ENCODE measurements around the gene FBXO39.
A peak's percentile ranks its signal among the peaks of the same experiment; 100 is the strongest.

The FBXO39 gene

GRCh38 chr17:6796017-6796886 is 20.2 kb downstream of the FBXO39 start:
- Histone ChIP-seq H3K9me3 (ENCODE audit: control insufficient read depth, insufficient read depth, low read depth, low read length) (no peaks in the 10 kb centered on the region), H3K4me3 (ENCODE audit: low read depth, low read length) (no peak overlapping the region), H3K4me1 (ENCODE audit: control insufficient read depth, insufficient read depth, low read length) (no peaks in the 10 kb centered on the region), H3K27ac (ENCODE audit: extremely low read depth, low read depth, low read length) (no peak overlapping the region), H3K36me3 (ENCODE audit: control insufficient read depth in 2 of 2, insufficient read depth in 1 of 2, low read length in 2 of 2) (no peaks in the 10 kb centered on the region)
- ChIA-PET POLR2A (no interaction called here), CTCF (interaction anchor here (0.6 to 1.4 kb wide), 2 partner anchors 57 to 1477 kb away, joined by 3 read pairs; no protein-coding TSS in a partner anchor)
- TF ChIP-seq ZNF292 (tag by site-specific recombination; IDR thresholded peaks at IDR 0.05; ENCODE audit: borderline replicate concordance, low read depth) (no peak), ZNF423 (tag by site-specific recombination; IDR thresholded peaks at IDR 0.05) (no peak), SP7 (tag by site-specific recombination; IDR thresholded peaks at IDR 0.05) (no peak), ZNF16 (tag by site-specific recombination; IDR thresholded peaks at IDR 0.05; ENCODE audit: low read depth) (no peak), ZNF48 (tag by site-specific recombination; IDR thresholded peaks at IDR 0.05) (no peak), ZNF488 (tag by site-specific recombination; IDR thresholded peaks at IDR 0.05) (no peak), PBX3 (CRISPR knock-in tag; IDR thresholded peaks at IDR 0.05) (no peak), ZNF76 (tag by site-specific recombination; IDR thresholded peaks at IDR 0.05; ENCODE audit: borderline replicate concordance, low read depth) (no peak), ZNF335 (tag by site-specific recombination; conservative IDR thresholded peaks at IDR 0.05) (no peak), ZNF274 (IDR thresholded peaks at IDR 0.05; ENCODE audit: low read length) (no peak), ZNF274 (tag by site-specific recombination; IDR thresholded peaks at IDR 0.05; ENCODE audit: borderline replicate concordance) (no peak)

- Histone ChIP-seq H3K4me1 (ENCODE audit: control insufficient read depth, insufficient read depth, low read length) (no peaks in the 10 kb centered on the region), H3K27ac (ENCODE audit: extremely low read depth, low read depth, low read length) (no peak overlapping the region), H3K36me3 (ENCODE audit: control insufficient read depth in 2 of 2, insufficient read depth in 1 of 2, low read length in 2 of 2) (no peaks in the 10 kb centered on the region), H3K4me3 (ENCODE audit: low read depth, low read length) (no peak overlapping the region), H3K9me3 (ENCODE audit: control insufficient read depth, insufficient read depth, low read depth, low read length) (no peaks in the 10 kb centered on the region)
- TF ChIP-seq ZNF768 (tag by site-specific recombination; IDR thresholded peaks at IDR 0.05) = peak; percentile 21; the same call in 1 of the 2 replicates
- no peak for TF ChIP-seq ZNF148 (tag by site-specific recombination; IDR thresholded peaks at IDR 0.05; ENCODE audit: borderline replicate concordance)
- TF ChIP-seq GLI2 (tag by site-specific recombination; IDR thresholded peaks at IDR 0.05; ENCODE audit: borderline replicate concordance, low read depth) = no peak
- ChIA-PET CTCF (interaction anchor here (1.0 to 1.4 kb wide), 2 partner anchors 57 to 96 kb away, joined by 3 read pairs; no protein-coding TSS in a partner anchor), POLR2A (no interaction called here)
Observed at GRCh38 chr17:6796887-6797490, 21.0 kb downstream of the FBXO39 start.

GRCh38 chr17:6797718-6798351 is 21.8 kb downstream of the FBXO39 start:
- TF ChIP-seq ZBTB17 (tag by site-specific recombination; IDR thresholded peaks at IDR 0.05) = peak; percentile 23; the same call in 1 of the 2 replicates
- TF ChIP-seq ZNF362 (tag by site-specific recombination; IDR thresholded peaks at IDR 0.05) = no peak
- no peak for TF ChIP-seq KLF16 (tag by site-specific recombination; IDR thresholded peaks at IDR 0.05)
- TF ChIP-seq IKZF3 (tag by site-specific recombination; IDR thresholded peaks at IDR 0.05) = no peak
- no peak for TF ChIP-seq ZNF169 (tag by site-specific recombination; IDR thresholded peaks at IDR 0.05)
- no peak for TF ChIP-seq ZNF280C (tag by site-specific recombination; IDR thresholded peaks at IDR 0.05)
- POLR2A ChIA-PET = no interaction called here

More at GRCh38 chr17:6797718-6798351, 21.8 kb downstream of the FBXO39 start:
- no peak overlapping the region for H3K27ac ChIP-seq (ENCODE audit: extremely low read depth, low read depth, low read length)
- H3K4me1 ChIP-seq (ENCODE audit: control insufficient read depth, insufficient read depth, low read length) = no peaks in the 10 kb centered on the region
- H3K36me3 ChIP-seq (ENCODE audit: control insufficient read depth in 2 of 2, insufficient read depth in 1 of 2, low read length in 2 of 2) = no peaks in the 10 kb centered on the region
- no peaks in the 10 kb centered on the region for H3K9me3 ChIP-seq (ENCODE audit: control insufficient read depth, insufficient read depth, low read depth, low read length)
- no peak overlapping the region for H3K4me3 ChIP-seq (ENCODE audit: low read depth, low read length)
- CTCF ChIA-PET = interaction anchor here (1.0 kb wide), 1 partner anchor 97 kb away, joined by 3 read pairs; no protein-coding TSS in a partner anchor
